IPS-NIHi7 (cell line): ENCODE data around the gene USP9X.
"Not testable (repeated sequence)": the region's sequence is repeated elsewhere in the genome, so short reads cannot be mapped to it uniquely, and the experiment has no call there.

Experiments used
- DNase-seq: peaks from one replicate; pipeline ENCODE4 v3.0.0; 2012; ENCODE audit warnings: mixed read lengths; ENCODE audit errors: extremely low spot score

Gene USP9X

DNA sequence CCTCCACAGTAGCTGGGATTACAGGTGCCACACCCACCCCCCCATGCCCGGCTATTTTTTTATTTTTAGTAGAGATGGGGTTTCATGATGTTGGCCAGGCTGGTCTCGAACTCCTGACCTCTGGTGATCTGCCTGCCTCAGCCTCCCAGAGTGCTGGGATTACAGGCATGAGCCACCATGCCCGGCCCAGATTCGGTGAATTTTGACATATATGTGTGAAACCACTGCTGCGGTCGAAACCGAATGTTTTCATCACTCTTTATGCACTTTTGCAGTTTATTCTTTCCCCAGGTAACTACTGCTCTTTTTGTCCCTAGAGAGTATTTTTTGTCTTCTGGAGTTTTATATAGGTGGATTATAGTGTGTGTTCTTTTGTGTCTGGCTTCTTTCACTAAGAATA is 101.7 kb downstream of the USP9X start:
- not testable (repeated sequence) for DNase-seq

GRCh38 chrX:41189156-41189555 is 103.9 kb downstream of the USP9X start:
- no peak for DNase-seq

GRCh38 chrX:41192880-41193279 is 107.6 kb downstream of the USP9X start:
- no peak for DNase-seq

GRCh38 chrX:41198410-41198809 is 113.2 kb downstream of the USP9X start:
- DNase-seq, result no peak

DNA sequence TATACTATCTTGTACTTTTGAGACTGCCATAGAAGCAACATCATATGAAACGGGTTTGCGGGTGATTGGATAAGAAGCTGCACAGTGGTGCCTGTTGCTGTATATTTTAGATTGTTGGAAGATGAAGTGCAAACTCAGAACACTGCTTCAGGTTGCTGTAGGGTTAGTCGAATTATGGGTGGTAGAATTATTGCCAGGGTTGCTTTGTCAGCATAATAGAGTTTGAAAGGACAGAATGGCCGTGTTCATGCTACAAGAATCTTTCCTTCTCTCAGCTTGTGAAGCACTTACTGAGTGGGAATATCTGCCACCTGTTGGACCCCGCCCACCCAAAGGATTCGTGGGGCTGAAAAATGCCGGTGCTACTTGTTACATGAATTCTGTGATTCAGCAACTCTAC is 115.5 kb downstream of the USP9X start:
- DNase-seq, result no peak

DNA sequence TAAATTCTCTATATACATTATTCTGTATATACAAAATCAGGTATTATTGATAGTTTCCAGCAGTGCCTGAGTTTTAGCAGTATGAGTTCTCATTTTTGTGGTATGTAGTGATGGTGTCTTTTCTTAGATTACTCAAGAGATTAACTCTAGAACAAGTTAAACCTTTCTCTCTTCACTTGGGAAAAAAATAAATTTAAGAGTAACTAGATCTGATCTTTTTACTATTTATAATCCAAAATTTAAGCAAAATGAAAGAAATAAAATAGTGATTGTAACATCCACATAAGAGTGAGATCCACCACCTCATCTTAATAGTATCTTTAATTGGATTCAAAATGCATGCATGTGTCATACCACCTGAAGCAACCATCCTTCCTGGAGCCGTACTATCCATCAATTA is 124.6 kb downstream of the USP9X start:
- DNase-seq, result no peak

GRCh38 chrX:41224605-41225004 is 139.4 kb downstream of the USP9X start:
- DNase-seq, result no peak

- no peak for DNase-seq
Observed at GRCh38 chrX:41233988-41234387, 148.7 kb downstream of the USP9X start.

DNA sequence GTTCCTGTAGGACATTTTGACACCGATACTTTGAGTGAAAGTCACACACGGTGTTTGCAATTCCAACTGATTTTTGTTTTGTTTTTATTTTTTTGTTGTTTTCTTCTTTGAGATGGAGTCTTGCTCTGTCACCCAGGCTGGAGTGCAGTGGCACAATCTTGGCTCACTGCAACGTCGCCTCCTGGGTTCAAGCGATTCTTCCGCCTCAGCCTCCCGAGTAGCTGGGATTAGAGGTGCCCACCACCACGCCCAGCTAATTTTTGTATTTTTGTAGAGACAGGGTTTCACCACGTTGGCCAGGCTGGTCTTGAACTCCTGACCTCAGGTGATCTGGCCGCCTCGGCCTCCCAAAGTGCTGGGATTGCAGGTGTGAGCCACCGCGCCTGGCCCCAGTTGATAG is 149.2 kb downstream of the USP9X start:
- DNase-seq, result not testable (repeated sequence)

- DNase-seq, result no peak
Observed at GRCh38 chrX:41234962-41235361, 149.7 kb downstream of the USP9X start.

DNA sequence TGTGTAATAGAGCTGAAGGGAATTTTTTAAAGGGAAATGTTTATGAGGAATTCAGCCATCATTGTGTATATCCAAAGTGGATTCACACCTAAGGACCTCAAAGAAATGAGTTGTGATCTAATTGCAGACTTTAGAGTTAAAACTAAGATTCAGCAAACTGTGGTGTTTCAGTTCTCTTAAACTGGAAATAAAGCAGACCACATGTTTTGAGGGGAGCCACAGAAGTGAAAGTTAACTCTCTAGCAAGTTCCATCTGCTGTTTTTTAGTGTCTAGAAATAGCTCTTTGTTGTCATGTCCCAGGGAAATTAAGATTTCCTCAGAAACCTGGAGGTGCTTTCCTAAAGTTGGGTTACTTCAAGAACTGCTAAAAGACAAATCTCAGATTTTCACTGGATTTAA is 151.4 kb downstream of the USP9X start:
- DNase-seq, result no peak

DNA sequence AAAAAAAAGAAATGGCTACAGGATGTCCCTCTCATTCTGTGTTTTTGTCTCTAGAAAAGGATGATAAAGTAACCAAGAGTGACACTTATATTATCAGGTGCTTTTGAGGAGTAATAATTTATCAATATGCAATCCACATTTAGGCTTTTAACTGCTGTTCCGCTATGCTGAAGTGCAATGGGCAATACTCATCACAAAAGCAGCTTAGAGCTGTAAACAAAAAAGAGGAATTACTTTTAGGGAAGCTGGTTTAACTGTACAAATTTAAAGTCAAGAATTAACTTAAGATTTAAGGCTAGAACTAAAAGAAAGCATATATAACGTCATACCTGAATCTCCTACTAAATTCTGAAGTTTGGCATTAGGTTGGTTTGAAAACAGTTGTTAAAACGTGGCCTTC is 155.3 kb downstream of the USP9X start:
- DNase-seq, result no peak

DNA sequence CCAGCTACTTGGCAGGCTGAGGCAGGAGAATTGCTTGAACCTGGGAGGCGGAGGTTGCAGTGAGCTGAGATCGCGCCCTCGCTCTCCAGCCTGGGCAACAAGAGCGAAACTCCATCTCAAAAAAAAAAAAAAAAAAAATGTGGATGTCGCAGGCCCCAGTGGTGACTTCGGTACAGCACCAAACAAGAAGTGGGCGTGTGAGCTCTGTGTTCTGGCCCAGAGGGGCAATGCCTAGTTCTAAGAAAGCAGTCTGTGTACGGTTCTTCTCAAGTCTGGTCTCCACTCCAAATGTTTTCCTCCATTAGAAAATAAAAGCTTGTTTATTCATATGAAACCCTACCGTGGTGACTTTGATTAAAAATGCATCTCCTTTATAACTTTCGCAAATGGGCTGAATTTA is 156.7 kb downstream of the USP9X start:
- DNase-seq, result no peak

DNA sequence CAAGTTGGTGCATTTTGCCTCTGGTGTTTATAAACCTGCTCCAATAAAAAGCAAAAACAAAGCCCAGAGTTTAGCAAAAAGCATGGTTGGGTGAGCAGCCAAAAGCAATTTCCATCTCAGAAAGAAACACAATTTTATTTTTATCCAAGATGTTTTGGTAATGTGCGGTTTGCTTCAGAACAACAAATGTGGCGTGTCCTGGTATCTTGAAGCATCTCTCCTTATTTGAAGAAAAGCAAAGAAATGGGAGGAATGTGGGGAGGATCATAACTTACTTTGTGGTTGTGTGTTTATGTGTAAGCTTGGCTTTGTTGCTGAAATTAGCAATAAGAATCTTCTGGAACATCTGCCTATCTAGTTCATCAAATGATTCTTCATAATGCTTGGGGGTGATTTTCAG is 160.4 kb downstream of the USP9X start:
- no peak for DNase-seq

- no peak for DNase-seq
Observed at GRCh38 chrX:41250867-41251266, 165.6 kb downstream of the USP9X start.

- DNase-seq, result no peak
Observed at GRCh38 chrX:41257801-41258200, 172.6 kb downstream of the USP9X start.

DNA sequence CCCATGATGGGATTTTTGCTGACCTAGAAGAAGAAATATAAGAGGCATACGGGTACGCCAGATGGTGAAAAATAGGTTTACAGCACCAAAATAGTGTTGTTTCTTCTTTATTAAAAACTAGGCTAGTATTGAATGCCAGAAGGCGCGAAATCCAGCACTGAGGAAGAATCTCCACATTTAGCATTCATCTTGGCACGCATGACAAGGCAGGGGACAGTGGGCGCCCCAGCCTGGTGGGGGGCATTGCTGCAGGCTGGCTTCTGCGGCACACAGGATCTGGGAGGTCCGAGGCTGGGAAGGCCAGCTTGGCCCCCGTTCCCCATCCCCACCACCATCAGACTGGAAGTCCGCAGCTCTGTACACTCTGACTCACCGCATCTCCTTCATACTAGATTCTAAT is 173.0 kb downstream of the USP9X start:
- peak; percentile 29 for DNase-seq

GRCh38 chrX:41258871-41259270 is 173.6 kb downstream of the USP9X start:
- DNase-seq, result no peak

DNA sequence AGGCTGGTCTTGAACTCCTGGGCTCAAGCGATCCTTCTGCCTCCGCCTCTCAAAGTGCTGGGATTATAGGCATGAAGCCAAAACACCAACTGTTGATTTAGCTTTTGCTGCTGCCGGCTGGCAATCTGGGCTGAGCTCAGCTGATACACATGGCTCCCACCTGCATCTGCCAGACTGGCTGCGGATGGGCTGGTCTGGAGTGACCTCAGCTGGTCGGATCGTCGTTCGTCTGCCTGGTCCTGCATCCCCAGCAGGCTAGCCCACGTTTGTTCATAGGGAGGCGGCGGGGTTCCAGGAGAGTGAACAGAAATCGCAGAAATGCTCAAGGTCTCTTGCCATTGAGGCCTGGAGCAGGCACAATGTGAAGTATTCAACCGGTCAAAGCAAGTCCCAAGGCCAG is 174.3 kb downstream of the USP9X start:
- DNase-seq, result no peak

- DNase-seq, result no peak
Observed at GRCh38 chrX:41265615-41266014, 180.4 kb downstream of the USP9X start.

DNA sequence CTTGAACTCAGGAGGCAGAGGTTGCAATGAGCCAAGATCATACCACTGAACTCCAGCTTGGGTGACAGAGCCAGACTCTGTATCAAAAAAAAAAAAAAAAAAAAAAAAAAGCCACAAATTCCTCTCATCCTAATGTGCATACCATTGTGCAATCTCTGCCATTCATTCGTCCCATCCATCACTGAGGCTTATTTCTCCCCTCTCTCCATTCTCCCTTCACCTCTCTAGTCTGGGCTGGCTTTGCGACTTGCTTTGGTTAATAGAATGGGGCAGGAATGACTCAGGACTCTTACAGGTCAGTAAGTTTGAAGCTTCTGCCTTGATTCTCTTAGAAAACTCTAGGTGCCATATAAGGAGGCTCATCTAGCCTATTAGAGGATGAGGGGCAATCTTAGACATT is 188.4 kb downstream of the USP9X start:
- no peak for DNase-seq

GRCh38 chrX:41275661-41276609 is 190.7 kb downstream of the USP9X start:
- DNase-seq, result peak; percentile 74

DNA sequence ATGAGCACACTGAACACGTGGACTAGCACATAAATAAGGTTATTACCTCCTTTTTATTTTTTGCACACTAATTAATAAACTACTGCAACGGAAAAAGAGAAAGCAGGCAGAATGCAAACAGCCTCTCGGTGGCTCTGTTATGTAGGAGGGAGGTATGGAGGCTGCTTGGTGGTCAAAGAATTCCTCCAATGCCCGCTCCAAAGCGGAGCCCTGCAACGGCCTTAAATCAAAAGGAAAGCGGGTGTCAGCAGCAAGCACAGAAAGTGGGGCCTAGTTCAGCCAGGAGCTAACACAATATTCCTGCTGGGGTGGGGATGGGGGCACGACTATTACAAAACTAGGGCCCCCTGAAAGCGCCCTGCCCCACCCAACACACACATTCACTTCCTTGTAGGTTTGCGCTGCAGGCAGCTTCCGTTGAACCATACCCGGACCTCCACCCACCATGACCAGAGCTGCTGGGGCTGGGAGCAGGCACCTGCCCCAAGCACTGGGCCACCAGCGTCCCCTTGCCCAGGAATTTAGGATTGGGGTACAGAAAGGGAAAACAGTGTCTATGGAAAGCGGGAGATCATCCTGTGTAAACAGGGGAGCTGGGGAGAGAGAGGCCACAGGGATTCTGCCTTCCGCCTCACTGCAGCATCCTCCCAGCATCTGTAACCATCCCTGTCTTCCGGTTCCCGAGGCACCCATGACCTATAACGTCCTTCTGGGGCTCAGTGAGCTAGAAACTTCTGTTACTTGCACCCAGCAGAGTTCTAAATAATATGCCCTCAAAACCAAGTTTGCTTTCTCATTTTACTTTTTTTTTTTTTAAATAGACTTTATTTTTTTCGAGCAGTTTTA is 191.6 kb downstream of the USP9X start:
- no peak for DNase-seq
